A673 (cell line): ENCODE measurements around the gene DCUN1D3.

ENCODE experiments used
- CTCF ChIP-seq: fragments of 300-800, 200-600 bp; sonication (generic); conservative IDR thresholded peaks from 2 replicates; pipeline ENCODE4 v1.5.1; 2017; ENCODE audit warnings: low read depth, mild to moderate bottlenecking, antibody characterized with exemption, low read length, moderate library complexity, mixed read lengths
- EZH2 ChIP-seq: fragments of 200-600 bp; sonication (generic); IDR thresholded peaks from 2 replicates; pipeline ENCODE4 v1.6.1; 2017; ENCODE audit warnings: borderline replicate concordance, low read depth, mild to moderate bottlenecking, mixed read lengths, antibody characterized with exemption, low read length; ENCODE audit not compliant: poor library complexity, severe bottlenecking

GRCh38 chr16:20807862-20808261, 92.3 kb downstream of the DCUN1D3 start:
- TF ChIP-seq CTCF (no peak), EZH2 (no peak)
